WTC11 (cell line): ENCODE results near the gene PAX9.

ENCODE experiments used
- ELF4 ChIP-seq: sonication (generic); formaldehyde crosslinking; IDR thresholded peaks from 2 replicates; pipeline ENCODE4 v1.8.1; 2022; ENCODE audit warnings: low read depth, mild to moderate bottlenecking, moderate library complexity, missing genetic modification reagents
- ESRRA ChIP-seq: sonication (generic); formaldehyde crosslinking; IDR thresholded peaks from 2 replicates; pipeline ENCODE4 v1.8.1; 2022; ENCODE audit warnings: mild to moderate bottlenecking, missing genetic modification reagents, borderline replicate concordance
- GRHL2 ChIP-seq: fragments of 250-450 bp; sonication (Bioruptor Pico); IDR thresholded peaks from 2 replicates; pipeline ENCODE4 v1.8.0; 2022; ENCODE audit warnings: mild to moderate bottlenecking, moderate library complexity; ENCODE audit not compliant: insufficient replicate concordance, severe bottlenecking
- SMAD3 ChIP-seq: sonication (generic); formaldehyde crosslinking; IDR thresholded peaks from 2 replicates; pipeline ENCODE4 v1.8.0; 2022; ENCODE audit warnings: missing genetic modification reagents, mild to moderate bottlenecking, borderline replicate concordance
- ZBTB21 ChIP-seq: sonication (generic); formaldehyde crosslinking; IDR thresholded peaks from 2 replicates; pipeline ENCODE4 v1.8.1; 2023; ENCODE audit warnings: mild to moderate bottlenecking, missing genetic modification reagents, borderline replicate concordance
- TF ChIP-seq, protein P1 (sequence below): fragments of 200-600 bp; IDR thresholded peaks from 2 replicates; pipeline ENCODE4 v1.8.0; 2022; ENCODE audit warnings: antibody characterized with exemption
- TF ChIP-seq, protein P2 (sequence below): sonication (generic); formaldehyde crosslinking; IDR thresholded peaks from 2 replicates; pipeline ENCODE4 v1.8.1; 2023; ENCODE audit warnings: mild to moderate bottlenecking, moderate library complexity, missing genetic modification reagents
- TF ChIP-seq, protein P3 (sequence below): sonication (generic); formaldehyde crosslinking; IDR thresholded peaks from 2 replicates; pipeline ENCODE4 v1.8.0; 2023; ENCODE audit warnings: missing genetic modification reagents, mild to moderate bottlenecking, borderline replicate concordance
- TF ChIP-seq, protein P4 (sequence below): fragments of 250-450 bp; sonication (Bioruptor Pico); IDR thresholded peaks from 2 replicates; pipeline ENCODE4 v1.8.0; 2021; ENCODE audit warnings: mild to moderate bottlenecking
- TF ChIP-seq, protein P5 (sequence below): sonication (generic); formaldehyde crosslinking; IDR thresholded peaks from 2 replicates; pipeline ENCODE4 v1.8.1; 2023; ENCODE audit warnings: mild to moderate bottlenecking, missing genetic modification reagents
- TF ChIP-seq, protein P6 (sequence below): sonication (generic); formaldehyde crosslinking; IDR thresholded peaks from 2 replicates; pipeline ENCODE4 v1.8.0; 2022; ENCODE audit warnings: mild to moderate bottlenecking, missing genetic modification reagents
- TF ChIP-seq, protein P7 (sequence below): sonication (generic); formaldehyde crosslinking; IDR thresholded peaks from 2 replicates; pipeline ENCODE4 v1.8.0; 2022; ENCODE audit warnings: mild to moderate bottlenecking, missing genetic modification reagents
- TF ChIP-seq, protein P8 (sequence below): sonication (generic); formaldehyde crosslinking; IDR thresholded peaks from 2 replicates; pipeline ENCODE4 v1.8.0; 2022; ENCODE audit warnings: missing genetic modification reagents

DNA sequence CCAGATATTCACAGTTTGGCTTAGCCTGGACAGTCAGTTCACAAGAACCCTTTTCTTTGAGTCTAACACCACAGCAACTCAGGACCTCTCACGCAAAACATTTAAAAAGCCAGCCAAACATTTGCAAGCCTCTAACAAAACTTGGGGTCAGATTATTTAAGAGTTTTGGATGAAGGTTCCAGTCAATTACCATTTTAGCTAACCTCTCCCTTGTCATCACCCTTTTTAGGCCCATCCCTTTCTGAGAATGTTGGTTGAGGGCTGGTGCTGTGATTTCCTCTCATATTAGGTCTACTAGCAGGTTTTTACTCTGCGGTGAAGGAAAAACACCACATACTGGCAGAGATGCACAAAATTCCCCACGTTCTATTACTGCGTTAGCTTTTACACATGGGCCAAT, 20.7 kb downstream of the PAX9 start:
- TF ChIP-seq, protein P1, sequence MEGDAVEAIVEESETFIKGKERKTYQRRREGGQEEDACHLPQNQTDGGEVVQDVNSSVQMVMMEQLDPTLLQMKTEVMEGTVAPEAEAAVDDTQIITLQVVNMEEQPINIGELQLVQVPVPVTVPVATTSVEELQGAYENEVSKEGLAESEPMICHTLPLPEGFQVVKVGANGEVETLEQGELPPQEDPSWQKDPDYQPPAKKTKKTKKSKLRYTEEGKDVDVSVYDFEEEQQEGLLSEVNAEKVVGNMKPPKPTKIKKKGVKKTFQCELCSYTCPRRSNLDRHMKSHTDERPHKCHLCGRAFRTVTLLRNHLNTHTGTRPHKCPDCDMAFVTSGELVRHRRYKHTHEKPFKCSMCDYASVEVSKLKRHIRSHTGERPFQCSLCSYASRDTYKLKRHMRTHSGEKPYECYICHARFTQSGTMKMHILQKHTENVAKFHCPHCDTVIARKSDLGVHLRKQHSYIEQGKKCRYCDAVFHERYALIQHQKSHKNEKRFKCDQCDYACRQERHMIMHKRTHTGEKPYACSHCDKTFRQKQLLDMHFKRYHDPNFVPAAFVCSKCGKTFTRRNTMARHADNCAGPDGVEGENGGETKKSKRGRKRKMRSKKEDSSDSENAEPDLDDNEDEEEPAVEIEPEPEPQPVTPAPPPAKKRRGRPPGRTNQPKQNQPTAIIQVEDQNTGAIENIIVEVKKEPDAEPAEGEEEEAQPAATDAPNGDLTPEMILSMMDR, result no peak
- TF ChIP-seq SMAD3, result no peak
- TF ChIP-seq, protein P2, sequence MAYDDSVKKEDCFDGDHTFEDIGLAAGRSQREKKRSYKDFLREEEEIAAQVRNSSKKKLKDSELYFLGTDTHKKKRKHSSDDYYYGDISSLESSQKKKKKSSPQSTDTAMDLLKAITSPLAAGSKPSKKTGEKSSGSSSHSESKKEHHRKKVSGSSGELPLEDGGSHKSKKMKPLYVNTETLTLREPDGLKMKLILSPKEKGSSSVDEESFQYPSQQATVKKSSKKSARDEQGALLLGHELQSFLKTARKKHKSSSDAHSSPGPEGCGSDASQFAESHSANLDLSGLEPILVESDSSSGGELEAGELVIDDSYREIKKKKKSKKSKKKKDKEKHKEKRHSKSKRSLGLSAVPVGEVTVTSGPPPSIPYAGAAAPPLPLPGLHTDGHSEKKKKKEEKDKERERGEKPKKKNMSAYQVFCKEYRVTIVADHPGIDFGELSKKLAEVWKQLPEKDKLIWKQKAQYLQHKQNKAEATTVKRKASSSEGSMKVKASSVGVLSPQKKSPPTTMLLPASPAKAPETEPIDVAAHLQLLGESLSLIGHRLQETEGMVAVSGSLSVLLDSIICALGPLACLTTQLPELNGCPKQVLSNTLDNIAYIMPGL (CRISPR knock-in tag), result no peak
- no peak for TF ChIP-seq ELF4 (CRISPR knock-in tag)
- TF ChIP-seq, protein P3, sequence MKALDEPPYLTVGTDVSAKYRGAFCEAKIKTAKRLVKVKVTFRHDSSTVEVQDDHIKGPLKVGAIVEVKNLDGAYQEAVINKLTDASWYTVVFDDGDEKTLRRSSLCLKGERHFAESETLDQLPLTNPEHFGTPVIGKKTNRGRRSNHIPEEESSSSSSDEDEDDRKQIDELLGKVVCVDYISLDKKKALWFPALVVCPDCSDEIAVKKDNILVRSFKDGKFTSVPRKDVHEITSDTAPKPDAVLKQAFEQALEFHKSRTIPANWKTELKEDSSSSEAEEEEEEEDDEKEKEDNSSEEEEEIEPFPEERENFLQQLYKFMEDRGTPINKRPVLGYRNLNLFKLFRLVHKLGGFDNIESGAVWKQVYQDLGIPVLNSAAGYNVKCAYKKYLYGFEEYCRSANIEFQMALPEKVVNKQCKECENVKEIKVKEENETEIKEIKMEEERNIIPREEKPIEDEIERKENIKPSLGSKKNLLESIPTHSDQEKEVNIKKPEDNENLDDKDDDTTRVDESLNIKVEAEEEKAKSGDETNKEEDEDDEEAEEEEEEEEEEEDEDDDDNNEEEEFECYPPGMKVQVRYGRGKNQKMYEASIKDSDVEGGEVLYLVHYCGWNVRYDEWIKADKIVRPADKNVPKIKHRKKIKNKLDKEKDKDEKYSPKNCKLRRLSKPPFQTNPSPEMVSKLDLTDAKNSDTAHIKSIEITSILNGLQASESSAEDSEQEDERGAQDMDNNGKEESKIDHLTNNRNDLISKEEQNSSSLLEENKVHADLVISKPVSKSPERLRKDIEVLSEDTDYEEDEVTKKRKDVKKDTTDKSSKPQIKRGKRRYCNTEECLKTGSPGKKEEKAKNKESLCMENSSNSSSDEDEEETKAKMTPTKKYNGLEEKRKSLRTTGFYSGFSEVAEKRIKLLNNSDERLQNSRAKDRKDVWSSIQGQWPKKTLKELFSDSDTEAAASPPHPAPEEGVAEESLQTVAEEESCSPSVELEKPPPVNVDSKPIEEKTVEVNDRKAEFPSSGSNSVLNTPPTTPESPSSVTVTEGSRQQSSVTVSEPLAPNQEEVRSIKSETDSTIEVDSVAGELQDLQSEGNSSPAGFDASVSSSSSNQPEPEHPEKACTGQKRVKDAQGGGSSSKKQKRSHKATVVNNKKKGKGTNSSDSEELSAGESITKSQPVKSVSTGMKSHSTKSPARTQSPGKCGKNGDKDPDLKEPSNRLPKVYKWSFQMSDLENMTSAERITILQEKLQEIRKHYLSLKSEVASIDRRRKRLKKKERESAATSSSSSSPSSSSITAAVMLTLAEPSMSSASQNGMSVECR (CRISPR knock-in tag), result no peak
- TF ChIP-seq, protein P4, sequence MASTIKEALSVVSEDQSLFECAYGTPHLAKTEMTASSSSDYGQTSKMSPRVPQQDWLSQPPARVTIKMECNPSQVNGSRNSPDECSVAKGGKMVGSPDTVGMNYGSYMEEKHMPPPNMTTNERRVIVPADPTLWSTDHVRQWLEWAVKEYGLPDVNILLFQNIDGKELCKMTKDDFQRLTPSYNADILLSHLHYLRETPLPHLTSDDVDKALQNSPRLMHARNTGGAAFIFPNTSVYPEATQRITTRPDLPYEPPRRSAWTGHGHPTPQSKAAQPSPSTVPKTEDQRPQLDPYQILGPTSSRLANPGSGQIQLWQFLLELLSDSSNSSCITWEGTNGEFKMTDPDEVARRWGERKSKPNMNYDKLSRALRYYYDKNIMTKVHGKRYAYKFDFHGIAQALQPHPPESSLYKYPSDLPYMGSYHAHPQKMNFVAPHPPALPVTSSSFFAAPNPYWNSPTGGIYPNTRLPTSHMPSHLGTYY (CRISPR knock-in tag), result no peak
- TF ChIP-seq, protein P5, sequence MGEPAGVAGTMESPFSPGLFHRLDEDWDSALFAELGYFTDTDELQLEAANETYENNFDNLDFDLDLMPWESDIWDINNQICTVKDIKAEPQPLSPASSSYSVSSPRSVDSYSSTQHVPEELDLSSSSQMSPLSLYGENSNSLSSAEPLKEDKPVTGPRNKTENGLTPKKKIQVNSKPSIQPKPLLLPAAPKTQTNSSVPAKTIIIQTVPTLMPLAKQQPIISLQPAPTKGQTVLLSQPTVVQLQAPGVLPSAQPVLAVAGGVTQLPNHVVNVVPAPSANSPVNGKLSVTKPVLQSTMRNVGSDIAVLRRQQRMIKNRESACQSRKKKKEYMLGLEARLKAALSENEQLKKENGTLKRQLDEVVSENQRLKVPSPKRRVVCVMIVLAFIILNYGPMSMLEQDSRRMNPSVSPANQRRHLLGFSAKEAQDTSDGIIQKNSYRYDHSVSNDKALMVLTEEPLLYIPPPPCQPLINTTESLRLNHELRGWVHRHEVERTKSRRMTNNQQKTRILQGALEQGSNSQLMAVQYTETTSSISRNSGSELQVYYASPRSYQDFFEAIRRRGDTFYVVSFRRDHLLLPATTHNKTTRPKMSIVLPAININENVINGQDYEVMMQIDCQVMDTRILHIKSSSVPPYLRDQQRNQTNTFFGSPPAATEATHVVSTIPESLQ (CRISPR knock-in tag), result no peak
- no peak for TF ChIP-seq ESRRA (CRISPR knock-in tag)
- TF ChIP-seq, protein P6, sequence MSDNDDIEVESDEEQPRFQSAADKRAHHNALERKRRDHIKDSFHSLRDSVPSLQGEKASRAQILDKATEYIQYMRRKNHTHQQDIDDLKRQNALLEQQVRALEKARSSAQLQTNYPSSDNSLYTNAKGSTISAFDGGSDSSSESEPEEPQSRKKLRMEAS, result no peak
- TF ChIP-seq, protein P7, sequence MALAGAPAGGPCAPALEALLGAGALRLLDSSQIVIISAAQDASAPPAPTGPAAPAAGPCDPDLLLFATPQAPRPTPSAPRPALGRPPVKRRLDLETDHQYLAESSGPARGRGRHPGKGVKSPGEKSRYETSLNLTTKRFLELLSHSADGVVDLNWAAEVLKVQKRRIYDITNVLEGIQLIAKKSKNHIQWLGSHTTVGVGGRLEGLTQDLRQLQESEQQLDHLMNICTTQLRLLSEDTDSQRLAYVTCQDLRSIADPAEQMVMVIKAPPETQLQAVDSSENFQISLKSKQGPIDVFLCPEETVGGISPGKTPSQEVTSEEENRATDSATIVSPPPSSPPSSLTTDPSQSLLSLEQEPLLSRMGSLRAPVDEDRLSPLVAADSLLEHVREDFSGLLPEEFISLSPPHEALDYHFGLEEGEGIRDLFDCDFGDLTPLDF (CRISPR knock-in tag), result no peak
- no peak for TF ChIP-seq GRHL2
- TF ChIP-seq, protein P8, sequence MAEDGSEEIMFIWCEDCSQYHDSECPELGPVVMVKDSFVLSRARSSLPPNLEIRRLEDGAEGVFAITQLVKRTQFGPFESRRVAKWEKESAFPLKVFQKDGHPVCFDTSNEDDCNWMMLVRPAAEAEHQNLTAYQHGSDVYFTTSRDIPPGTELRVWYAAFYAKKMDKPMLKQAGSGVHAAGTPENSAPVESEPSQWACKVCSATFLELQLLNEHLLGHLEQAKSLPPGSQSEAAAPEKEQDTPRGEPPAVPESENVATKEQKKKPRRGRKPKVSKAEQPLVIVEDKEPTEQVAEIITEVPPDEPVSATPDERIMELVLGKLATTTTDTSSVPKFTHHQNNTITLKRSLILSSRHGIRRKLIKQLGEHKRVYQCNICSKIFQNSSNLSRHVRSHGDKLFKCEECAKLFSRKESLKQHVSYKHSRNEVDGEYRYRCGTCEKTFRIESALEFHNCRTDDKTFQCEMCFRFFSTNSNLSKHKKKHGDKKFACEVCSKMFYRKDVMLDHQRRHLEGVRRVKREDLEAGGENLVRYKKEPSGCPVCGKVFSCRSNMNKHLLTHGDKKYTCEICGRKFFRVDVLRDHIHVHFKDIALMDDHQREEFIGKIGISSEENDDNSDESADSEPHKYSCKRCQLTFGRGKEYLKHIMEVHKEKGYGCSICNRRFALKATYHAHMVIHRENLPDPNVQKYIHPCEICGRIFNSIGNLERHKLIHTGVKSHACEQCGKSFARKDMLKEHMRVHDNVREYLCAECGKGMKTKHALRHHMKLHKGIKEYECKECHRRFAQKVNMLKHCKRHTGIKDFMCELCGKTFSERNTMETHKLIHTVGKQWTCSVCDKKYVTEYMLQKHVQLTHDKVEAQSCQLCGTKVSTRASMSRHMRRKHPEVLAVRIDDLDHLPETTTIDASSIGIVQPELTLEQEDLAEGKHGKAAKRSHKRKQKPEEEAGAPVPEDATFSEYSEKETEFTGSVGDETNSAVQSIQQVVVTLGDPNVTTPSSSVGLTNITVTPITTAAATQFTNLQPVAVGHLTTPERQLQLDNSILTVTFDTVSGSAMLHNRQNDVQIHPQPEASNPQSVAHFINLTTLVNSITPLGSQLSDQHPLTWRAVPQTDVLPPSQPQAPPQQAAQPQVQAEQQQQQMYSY (CRISPR knock-in tag), result no peak
- no peak for TF ChIP-seq ZBTB21 (CRISPR knock-in tag)
